ENCODE results near the gene IPO4. TPM values are rescaled to one million over a fixed set of nuclear protein-coding genes. Genes with fewer than 3 reads are reported as not detected.

The IPO4 gene
- total RNA-seq, 4 donors from 2014 or later, result 43.0 to 90.5 (median 58.0) TPM

DNA sequence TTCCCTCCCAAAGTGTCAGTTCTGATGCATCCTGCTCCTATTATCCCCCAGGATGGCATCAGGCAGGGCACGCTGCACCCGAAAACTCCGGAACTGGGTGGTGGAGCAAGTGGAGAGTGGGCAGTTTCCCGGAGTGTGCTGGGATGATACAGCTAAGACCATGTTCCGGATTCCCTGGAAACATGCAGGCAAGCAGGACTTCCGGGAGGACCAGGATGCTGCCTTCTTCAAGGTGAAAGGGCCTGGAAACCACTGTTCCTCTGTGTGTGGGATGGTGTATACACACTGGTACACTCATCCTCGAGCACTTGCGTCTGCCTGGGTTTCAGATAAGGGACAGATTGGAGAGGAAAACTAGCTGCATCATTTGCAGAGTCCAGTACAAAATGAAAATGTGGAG, 26.5 kb downstream of the IPO4 start:
- WGBS, result 26% methylated on average over 8 of the region's 8 CpGs
- Histone ChIP-seq H3K4me3 (peak overlapping the region; percentile 64), H3K27ac (peak overlapping the region; percentile 83), H3K9me3 (no peaks in the 10 kb centered on the region), H3K36me3 (peaks cover 67% of the 10 kb centered on the region), H3K27me3 (no peaks in the 10 kb centered on the region), H3K4me1 (peaks cover 47% of the 10 kb centered on the region)
- TF ChIP-seq EP300 (IDR thresholded peaks at IDR 0.05), result no peak
- TF ChIP-seq CTCF (IDR thresholded peaks at IDR 0.05), result no peak
- no peak for TF ChIP-seq POLR2AphosphoS5 (IDR thresholded peaks at IDR 0.05)
- TF ChIP-seq POLR2A (IDR thresholded peaks at IDR 0.05), result no peak
- DNase-seq (ENCODE audit: low spot score in 2 of 2), result peak in 1 of 2 donors; percentile 50

DNA sequence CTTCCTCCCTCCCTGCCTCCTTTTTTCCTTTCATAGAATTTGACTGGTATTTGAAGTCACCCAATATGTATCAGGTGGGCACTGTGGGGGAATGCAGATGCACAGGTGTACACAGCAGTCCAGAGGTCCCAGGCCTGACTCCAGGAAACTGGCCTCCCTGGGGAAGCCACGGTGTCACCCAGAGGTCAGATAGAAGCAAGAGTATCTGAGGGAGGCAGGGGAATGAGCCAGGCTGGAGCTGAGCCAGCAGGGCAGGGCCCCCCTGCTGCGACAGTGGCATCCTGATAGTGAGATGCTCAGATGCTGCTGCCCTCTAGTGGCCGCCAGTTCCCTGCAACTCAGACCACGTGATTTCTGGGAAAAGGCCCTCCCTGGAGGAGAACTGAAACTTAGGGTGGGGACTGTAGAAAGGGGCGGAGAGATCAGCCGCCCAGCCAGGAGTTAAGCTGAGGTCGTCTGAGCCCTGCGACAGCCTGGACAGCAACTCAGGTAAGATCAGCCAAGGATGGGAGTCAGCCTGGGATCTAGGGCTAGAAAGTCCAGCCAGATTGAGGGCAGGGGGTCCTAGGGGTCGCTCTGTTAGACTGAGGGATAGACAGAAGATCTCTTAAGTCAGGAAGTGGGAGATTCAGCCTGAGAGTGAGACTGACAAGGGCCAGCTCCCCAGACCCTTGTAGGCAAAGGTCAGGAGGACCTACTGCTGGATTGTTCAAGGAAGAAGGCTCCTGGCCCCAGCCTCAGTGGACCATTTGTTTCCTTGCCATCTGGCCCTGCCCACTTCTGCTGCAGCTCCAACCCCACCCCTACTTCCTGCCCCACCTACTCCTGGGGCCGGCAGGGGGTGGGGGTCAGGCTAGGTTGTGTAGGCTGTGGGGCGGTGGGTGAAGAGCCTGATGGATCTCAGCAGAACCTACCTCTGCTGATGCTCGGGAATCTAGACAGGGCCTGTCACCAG, 27.5 kb downstream of the IPO4 start, which contains the start of gene IRF9:
IRF9 (plus strand) TSS at position 416 of the 955 bp plus-strand sequence. CDS start 880 bp downstream, outside the sequence.
- H3K9me3 ChIP-seq, result no peaks in the 10 kb centered on the region
- DNase-seq (ENCODE audit: low spot score in 2 of 2), result peak; percentile 97 to 98
- WGBS, result 1% methylated on average over 12 of the region's 12 CpGs
- no peaks in the 10 kb centered on the region for H3K27me3 ChIP-seq
- peak within 1 kb of the TSS; percentile 83 for H3K27ac ChIP-seq
- peak in 1 of 2 donors; percentile 29 for TF ChIP-seq POLR2A (IDR thresholded peaks at IDR 0.05)
- no peak for TF ChIP-seq EP300 (IDR thresholded peaks at IDR 0.05)
- TF ChIP-seq CTCF (IDR thresholded peaks at IDR 0.05), result peak; percentile 91 to 96
- TF ChIP-seq POLR2AphosphoS5 (IDR thresholded peaks at IDR 0.05), result peak; percentile 82 to 98 (median 92)
- H3K36me3 ChIP-seq, result peaks cover 67% of the 10 kb centered on the region
- H3K4me1 ChIP-seq, result peaks cover 47% of the 10 kb centered on the region
- peak within 1 kb of the TSS; percentile 64 for H3K4me3 ChIP-seq

DNA sequence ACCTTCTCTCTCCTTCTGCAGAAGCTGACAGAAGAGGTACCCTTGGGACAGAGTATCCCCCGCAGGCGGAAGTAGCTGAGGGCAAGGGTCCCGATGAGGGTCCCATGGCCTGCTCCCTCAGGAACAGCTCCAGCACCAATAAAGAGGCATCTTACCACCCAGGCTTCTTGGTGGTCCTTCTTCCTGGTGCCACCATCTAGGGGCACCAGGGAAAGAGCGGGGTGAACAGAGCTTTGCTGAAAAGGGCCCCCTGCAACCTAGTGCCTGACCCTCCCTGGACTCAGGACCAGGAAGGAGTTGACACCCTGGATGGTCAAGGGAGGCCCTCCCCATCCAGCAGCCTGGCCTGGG, 28.1 kb downstream of the IPO4 start:
- peaks cover 67% of the 10 kb centered on the region for H3K36me3 ChIP-seq
- no peak for TF ChIP-seq CTCF (IDR thresholded peaks at IDR 0.05)
- no peak for TF ChIP-seq EP300 (IDR thresholded peaks at IDR 0.05)
- no peak for TF ChIP-seq POLR2A (IDR thresholded peaks at IDR 0.05)
- TF ChIP-seq POLR2AphosphoS5 (IDR thresholded peaks at IDR 0.05), result no peak
- no peak for DNase-seq (ENCODE audit: low spot score in 2 of 2)
- no peaks in the 10 kb centered on the region for H3K9me3 ChIP-seq
- no peak overlapping the region for H3K4me3 ChIP-seq
- peak overlapping the region; percentile 50 for H3K27ac ChIP-seq
- 87% methylated on average over 4 of the region's 4 CpGs for WGBS
- H3K4me1 ChIP-seq, result peaks cover 47% of the 10 kb centered on the region
- no peaks in the 10 kb centered on the region for H3K27me3 ChIP-seq

GRCh38 chr14:24159777-24160498, 28.7 kb downstream of the IPO4 start:
- H3K4me3 ChIP-seq, result no peak overlapping the region
- no peak for DNase-seq (ENCODE audit: low spot score in 2 of 2)

GRCh38 chr14:24157331-24157730, 31.3 kb downstream of the IPO4 start:
- H3K4me1 ChIP-seq, result peaks cover 19% of the 10 kb centered on the region
- H3K27me3 ChIP-seq, result no peaks in the 10 kb centered on the region
- TF ChIP-seq CTCF (IDR thresholded peaks at IDR 0.05) (no peak), POLR2AphosphoS5 (IDR thresholded peaks at IDR 0.05) (no peak), EP300 (IDR thresholded peaks at IDR 0.05) (no peak), POLR2A (IDR thresholded peaks at IDR 0.05) (no peak)
- WGBS, result 93% methylated on average over 9 of the region's 12 CpGs
- H3K4me3 ChIP-seq, result no peak overlapping the region
- no peaks in the 10 kb centered on the region for H3K9me3 ChIP-seq
- DNase-seq (ENCODE audit: low spot score in 2 of 2), result no peak
- H3K36me3 ChIP-seq, result peaks cover 70% of the 10 kb centered on the region
- no peak overlapping the region for H3K27ac ChIP-seq

More at GRCh38 chr14:24159777-24160498, 28.7 kb downstream of the IPO4 start:
- H3K36me3 ChIP-seq, result peaks cover 67% of the 10 kb centered on the region
- H3K4me1 ChIP-seq, result peaks cover 44% of the 10 kb centered on the region
- H3K9me3 ChIP-seq, result no peaks in the 10 kb centered on the region
- peak overlapping the region; percentile 50 for H3K27ac ChIP-seq
- TF ChIP-seq EP300 (IDR thresholded peaks at IDR 0.05), result no peak
- TF ChIP-seq POLR2AphosphoS5 (IDR thresholded peaks at IDR 0.05), result no peak
- no peak for TF ChIP-seq POLR2A (IDR thresholded peaks at IDR 0.05)
- 69% methylated on average over 8 of the region's 11 CpGs for WGBS
- no peaks in the 10 kb centered on the region for H3K27me3 ChIP-seq

Data from suprapubic skin (tissue), 4 donors.